SIG-M5 treated with dmso at 0.1 percent for 504 hours (cell line): ENCODE measurements around the gene SLC17A6.

Source experiments
- DNase-seq: peaks from one replicate; lab custom pipeline; 2025; ENCODE audit not compliant: unreplicated experiment; lab: John Stamatoyannopoulos, UW

The SLC17A6 gene

DNA sequence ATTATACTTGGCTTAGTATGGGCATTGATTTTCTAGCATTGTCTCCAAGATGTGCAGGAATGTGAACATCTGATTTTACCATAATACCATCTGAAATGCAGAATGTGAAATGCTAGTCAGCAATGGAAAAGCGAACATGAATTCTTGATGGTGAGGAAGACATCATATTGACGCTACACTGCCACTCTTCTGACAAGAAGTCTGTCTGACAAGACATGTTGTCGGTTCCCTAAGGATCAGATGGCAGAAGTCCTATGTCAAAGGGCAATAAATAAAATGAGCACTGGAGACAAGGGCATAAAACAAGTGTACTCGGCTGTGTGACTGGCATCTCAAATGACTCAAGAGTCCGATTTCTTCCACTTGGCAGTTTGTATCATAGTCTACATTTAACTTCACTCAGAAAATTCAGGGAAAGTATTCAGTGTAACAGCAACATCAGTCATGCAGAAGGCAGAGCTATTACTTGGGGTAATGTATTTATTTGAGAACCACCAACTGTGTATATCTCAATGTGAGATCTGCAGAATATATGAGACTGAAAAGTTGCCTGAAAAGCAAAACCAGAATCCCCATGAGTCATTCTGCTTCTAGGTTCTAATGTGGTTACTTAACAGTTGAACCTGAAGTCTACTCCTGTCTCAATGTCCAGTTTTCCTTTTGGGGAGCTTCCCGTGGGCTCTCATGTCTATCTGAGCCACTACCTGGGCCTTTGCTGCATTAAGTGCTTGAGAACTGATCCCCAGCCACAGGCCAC is 51.5 kb downstream of the SLC17A6 start:
- DNase-seq = no peak

DNA sequence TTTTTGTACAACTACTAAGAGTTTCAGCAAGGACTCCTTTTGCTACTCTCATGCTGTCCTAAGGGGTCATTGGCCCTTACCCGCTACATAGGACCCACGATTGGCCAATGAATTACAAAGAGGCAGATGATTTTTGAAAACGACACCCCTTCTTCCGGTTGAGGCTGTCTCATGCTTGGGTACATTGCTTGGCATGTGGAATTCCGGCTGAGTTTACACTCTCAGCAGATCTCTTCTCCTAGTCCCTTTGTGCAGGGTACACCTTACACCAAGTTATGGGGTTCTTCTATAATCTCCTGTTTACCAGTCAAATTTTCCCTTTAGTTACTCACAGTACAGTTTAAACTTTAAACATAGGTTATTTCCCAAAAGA is 52.1 kb downstream of the SLC17A6 start:
- no peak for DNase-seq

DNA sequence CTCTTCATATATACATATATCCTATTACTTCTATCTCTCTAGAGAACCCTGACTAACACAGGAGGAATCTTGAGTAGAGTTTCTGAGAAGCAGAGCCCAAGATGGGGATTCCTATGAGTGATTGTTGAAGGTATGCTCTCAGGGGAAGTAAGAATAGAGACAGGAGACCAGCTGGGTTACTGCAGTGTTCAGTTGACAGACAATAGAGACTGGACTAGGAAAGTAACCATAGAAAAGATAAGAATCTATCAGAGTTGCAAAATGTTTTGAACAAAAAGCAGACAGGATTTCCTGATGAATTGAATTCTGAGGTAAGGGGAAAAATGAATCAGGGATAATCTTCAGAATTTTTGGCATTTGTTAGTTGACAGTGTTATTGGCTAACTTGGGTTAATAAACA is 54.4 kb downstream of the SLC17A6 start:
- no peak for DNase-seq

DNA sequence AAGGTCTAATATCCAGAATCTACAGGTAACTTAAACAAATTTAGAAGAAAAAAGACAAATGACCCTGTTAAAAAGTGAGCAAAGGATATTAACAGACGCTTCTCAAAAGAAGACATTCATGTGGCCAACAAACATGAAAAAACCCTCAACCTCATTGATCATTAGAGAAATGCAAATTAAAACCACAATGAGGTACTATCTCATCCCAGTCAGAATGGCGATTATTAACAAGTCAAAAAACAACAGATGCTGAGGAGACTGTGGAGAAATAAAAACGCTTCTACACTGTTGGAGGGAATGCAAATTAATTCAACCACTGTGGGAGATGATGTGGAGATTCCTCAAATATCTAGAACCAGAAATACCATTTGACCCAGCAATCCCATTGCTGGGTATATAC is 67.2 kb downstream of the SLC17A6 start:
- no peak for DNase-seq

DNA sequence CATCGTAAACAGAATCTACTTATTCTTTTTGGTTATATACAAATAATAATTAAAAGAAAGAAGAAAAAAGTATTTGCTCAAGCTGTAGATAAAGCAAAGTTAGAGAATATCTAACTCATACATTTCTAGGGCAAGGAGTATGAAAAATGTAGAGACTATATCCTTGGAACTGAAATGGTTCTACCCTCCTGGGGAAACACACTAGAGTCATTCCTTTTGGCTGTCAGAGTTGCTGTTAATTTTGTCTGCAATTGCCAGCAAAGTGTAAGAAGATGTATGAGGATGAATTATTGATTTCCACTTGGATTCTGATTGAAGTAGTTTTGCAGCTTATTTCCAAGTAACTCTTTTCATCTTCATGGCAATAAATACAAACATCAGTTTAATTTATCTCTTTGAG is 69.1 kb downstream of the SLC17A6 start:
- no peak for DNase-seq

DNA sequence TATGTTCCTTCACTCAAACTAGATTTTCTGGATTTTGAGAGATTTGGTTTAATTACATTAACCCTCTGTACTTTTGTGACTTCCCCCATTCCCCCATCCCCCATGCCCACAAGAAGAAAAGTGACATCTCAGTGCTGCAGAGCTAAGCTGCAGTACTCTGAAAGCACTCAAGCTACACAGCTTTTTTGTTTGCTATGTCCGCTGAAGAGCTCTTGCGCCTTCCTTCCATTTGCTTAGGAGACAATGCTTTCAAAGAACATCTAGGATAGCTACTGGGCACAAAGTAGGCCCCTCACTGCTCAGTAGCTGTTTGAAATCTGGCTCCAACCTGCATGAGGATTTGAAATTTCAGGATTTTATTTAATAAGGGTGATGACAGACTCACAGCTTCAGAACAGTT is 69.7 kb downstream of the SLC17A6 start:
- DNase-seq = no peak

DNA sequence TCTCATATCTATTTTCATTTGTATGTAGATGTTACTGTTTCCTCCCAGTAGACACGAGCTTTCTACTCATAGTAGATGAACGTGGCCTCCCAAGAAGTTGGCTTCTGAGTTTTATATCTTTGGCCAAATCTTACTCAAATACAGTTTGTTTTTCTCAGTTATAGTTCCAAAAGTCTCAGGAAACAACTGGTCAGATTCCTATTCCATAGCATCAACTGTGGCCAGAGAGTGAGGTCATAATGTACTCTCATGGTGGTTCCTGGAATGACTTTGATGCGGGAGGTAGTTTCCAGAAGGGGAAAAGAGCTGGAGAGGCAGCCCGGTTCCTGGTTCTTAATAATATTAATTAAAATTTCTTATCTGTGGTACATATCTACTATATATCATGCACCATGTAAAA is 77.3 kb downstream of the SLC17A6 start:
- no peak for DNase-seq

DNA sequence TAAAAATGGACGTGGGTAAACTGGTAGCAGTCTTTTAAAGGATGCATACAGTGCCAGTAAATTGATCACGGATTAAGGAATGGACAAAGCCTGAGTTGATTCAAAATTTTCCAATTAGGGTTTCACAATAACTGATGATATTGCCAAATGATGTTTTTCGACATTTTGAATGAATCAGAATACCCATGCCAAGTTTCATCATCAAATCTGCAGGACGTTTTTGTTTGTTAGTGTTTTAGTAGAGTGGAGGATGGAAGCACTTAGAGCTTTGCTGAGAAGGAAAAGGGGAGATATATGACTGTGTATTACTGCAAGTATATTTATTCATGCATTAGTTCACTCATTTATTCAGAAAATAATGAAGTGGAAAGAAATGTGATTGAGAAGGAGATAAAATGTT is 78.3 kb downstream of the SLC17A6 start:
- no peak for DNase-seq

DNA sequence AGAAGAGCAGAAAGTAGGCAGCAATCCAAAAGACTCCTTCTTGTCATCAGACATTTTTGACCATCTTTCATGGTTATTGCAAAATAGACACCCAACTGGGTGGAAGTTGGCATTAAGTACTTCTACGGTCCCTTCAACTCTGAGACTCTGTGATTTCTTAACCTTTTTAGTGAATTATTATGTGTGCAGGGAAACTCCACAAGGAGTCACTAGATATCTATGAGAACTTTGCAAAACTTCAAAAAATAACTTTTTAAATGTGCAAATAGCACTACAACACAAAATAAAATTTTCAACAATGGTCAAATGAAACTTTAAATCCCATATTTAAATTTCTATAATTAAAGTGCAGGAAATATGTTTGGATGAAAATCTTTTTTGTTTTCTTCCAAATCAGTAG is 88.7 kb downstream of the SLC17A6 start:
- DNase-seq = no peak
